Parathyroid adenoma (tissue), 2 donors: Measurements from ENCODE around the gene CNBP.

Source experiments
- H2AFZ ChIP-seq: fragments of 300-600 bp; sonication (generic); one replicate; pipeline ENCODE4 v1.7.0; 2017; ENCODE audit warnings: antibody characterized with exemption, mild to moderate bottlenecking
- H3K27ac ChIP-seq: fragments of 300-600 bp; sonication (generic); one replicate; pipeline ENCODE4 v1.7.0; 2017
- H3K27me3 ChIP-seq: fragments of 300-600 bp; sonication (generic); one replicate; pipeline ENCODE4 v1.7.0; 2017; ENCODE audit warnings: low read length; ENCODE audit not compliant: control insufficient read depth, insufficient read depth
- H3K36me3 ChIP-seq: fragments of 300-600 bp; sonication (generic); one replicate; pipeline ENCODE4 v1.7.0; 2017; ENCODE audit warnings: low read length; ENCODE audit not compliant: control insufficient read depth, insufficient read depth
- H3K4me1 ChIP-seq: fragments of 300-600 bp; sonication (generic); one replicate; pipeline ENCODE4 v1.7.0; 2017; ENCODE audit warnings: control low read depth
- H3K4me2 ChIP-seq: fragments of 300-600 bp; sonication (generic); one replicate; pipeline ENCODE4 v1.7.0; 2017; ENCODE audit warnings: low read length
- H3K4me3 ChIP-seq: fragments of 300-600 bp; sonication (generic); one replicate; pipeline ENCODE4 v1.7.0; 2017; ENCODE audit warnings: low read depth, low read length
- H3K79me2 ChIP-seq: fragments of 300-600 bp; sonication (generic); one replicate; pipeline ENCODE4 v1.7.0; 2017; ENCODE audit warnings: control low read depth
- H3K9ac ChIP-seq: fragments of 300-600 bp; sonication (generic); one replicate; pipeline ENCODE4 v1.7.0; 2017; ENCODE audit warnings: mild to moderate bottlenecking
- H3K9me3 ChIP-seq: fragments of 300-600 bp; sonication (generic); one replicate; pipeline ENCODE4 v1.7.0; 2017; ENCODE audit warnings: low read length; ENCODE audit not compliant: control insufficient read depth
- TF ChIP-seq, protein P1 (sequence below): fragments of 300-600 bp; sonication (generic); IDR thresholded peaks from one replicate; pipeline ENCODE4 v1.7.0; 2017; ENCODE audit warnings: antibody characterized with exemption, mild to moderate bottlenecking
- donor health status: primary hyperparathyroidism.

The CNBP gene

DNA sequence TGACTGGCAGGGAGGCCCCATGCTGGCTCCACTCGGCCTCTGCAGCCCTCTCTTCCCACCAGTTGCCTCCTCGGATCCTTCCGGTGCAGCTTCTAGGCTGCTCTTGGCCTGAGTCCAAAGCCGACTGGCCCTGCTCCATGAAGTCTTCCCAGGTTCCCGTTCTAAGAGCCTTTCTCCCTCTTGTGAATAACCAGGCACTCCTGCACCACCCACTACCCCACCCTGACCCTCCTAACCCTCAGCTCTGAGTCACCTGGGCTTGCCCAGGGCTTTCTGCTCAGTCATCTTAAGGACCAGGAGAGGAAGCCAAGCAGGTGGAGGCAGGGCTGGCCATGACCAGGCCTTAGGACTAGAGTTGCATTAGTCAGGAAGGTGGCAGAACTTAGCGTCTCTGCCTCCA, 28.1 kb upstream of the CNBP start:
- H3K79me2 ChIP-seq: no peaks in the 10 kb centered on the region
- no peaks in the 10 kb centered on the region for H3K27me3 ChIP-seq
- no peak overlapping the region for H3K27ac ChIP-seq
- H3K9me3 ChIP-seq: no peaks in the 10 kb centered on the region
- no peaks in the 10 kb centered on the region for H3K4me1 ChIP-seq
- no peak overlapping the region for H3K4me2 ChIP-seq
- H3K9ac ChIP-seq: no peak overlapping the region
- TF ChIP-seq, protein P1, sequence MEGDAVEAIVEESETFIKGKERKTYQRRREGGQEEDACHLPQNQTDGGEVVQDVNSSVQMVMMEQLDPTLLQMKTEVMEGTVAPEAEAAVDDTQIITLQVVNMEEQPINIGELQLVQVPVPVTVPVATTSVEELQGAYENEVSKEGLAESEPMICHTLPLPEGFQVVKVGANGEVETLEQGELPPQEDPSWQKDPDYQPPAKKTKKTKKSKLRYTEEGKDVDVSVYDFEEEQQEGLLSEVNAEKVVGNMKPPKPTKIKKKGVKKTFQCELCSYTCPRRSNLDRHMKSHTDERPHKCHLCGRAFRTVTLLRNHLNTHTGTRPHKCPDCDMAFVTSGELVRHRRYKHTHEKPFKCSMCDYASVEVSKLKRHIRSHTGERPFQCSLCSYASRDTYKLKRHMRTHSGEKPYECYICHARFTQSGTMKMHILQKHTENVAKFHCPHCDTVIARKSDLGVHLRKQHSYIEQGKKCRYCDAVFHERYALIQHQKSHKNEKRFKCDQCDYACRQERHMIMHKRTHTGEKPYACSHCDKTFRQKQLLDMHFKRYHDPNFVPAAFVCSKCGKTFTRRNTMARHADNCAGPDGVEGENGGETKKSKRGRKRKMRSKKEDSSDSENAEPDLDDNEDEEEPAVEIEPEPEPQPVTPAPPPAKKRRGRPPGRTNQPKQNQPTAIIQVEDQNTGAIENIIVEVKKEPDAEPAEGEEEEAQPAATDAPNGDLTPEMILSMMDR: no peak
- H3K36me3 ChIP-seq: no peaks in the 10 kb centered on the region
- H2AFZ ChIP-seq: peak overlapping the region; percentile 54
- no peak overlapping the region for H3K4me3 ChIP-seq

DNA sequence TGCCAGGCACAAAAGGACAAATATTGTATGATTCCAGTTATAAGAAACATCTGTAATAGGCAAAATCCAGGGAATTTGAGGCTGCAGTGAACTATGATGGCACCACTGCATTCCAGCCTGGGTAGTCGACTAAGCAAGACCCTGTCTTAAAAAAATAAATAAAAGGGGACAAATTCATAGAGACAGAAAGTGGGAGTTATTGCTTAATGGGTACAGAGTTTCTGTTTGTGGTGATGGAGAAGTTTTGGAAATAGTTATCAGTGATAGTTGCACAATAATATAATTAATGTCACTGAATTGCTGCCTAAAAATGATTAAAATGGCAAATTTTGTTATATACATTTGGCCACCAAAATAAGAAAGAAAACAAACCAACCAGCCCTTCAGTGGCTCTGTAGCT, 27.6 kb upstream of the CNBP start:
- no peaks in the 10 kb centered on the region for H3K79me2 ChIP-seq
- H3K4me3 ChIP-seq: no peak overlapping the region
- H2AFZ ChIP-seq: peak overlapping the region; percentile 54
- H3K9ac ChIP-seq: no peak overlapping the region
- H3K4me1 ChIP-seq: no peaks in the 10 kb centered on the region
- TF ChIP-seq, protein P1: no peak
- H3K36me3 ChIP-seq: no peaks in the 10 kb centered on the region
- no peak overlapping the region for H3K27ac ChIP-seq
- H3K27me3 ChIP-seq: no peaks in the 10 kb centered on the region
- no peaks in the 10 kb centered on the region for H3K9me3 ChIP-seq
- no peak overlapping the region for H3K4me2 ChIP-seq

DNA sequence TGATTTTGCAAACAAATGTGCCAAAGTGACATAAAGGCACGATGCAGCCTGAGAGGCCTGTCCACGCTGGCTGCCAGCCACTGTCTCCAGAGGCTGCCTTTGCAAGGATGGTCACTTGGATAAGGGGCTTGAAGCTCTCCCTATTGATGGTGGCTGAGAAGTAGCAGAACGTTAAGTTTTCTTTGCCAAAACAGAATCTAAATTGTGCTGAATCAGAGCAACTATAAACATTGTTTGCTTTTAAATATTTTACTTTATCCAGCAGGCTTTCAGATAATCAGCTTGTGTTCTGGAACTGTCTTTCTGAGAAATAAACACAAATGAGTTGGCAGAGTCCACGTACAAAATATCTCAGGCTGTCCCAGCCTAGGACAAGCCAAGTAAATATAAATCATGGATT, 23.8 kb upstream of the CNBP start:
- H3K4me2 ChIP-seq: no peak overlapping the region
- TF ChIP-seq, protein P1: no peak
- no peaks in the 10 kb centered on the region for H3K27me3 ChIP-seq
- no peaks in the 10 kb centered on the region for H3K9me3 ChIP-seq
- no peak overlapping the region for H3K27ac ChIP-seq
- H3K4me3 ChIP-seq: no peak overlapping the region
- no peak overlapping the region for H2AFZ ChIP-seq
- H3K9ac ChIP-seq: no peak overlapping the region
- H3K4me1 ChIP-seq: no peaks in the 10 kb centered on the region
- no peaks in the 10 kb centered on the region for H3K79me2 ChIP-seq
- no peaks in the 10 kb centered on the region for H3K36me3 ChIP-seq

DNA sequence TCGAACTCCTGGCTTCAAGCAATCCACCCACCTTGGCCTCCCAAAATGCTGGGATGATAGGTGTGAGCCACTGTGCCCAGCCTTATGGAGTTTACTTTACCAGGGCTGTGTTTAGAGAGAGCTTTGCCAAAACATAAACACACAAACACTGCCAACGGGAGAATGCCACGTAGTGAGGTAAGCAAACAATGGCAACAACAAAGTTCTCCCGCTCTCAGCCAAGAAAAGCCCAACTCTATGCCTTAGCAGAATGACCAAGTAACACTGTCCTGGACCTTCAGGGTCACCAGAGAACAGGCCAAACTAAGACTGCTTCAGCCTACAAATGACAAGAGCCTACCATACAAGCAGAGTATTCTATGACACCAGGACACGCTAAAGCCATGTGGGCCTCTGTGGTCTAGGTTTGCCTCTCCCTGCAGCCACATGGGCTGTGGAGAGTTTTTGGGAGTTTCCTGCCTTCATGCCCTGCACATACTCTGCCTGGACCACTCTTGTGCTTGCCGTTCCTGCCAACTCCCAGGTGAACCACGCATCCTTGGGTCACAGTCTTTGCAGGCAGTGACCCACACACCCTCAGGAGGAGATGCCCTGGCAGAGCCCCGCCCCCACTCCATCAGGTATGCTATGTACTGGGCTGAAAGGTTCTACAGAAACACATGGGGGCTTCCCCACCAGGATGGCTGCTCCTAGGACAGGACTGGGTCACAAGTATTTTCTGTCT, 21.6 kb upstream of the CNBP start:
- no peak overlapping the region for H3K4me2 ChIP-seq
- H3K4me3 ChIP-seq: no peak overlapping the region
- H3K36me3 ChIP-seq: no peaks in the 10 kb centered on the region
- no peaks in the 10 kb centered on the region for H3K27me3 ChIP-seq
- TF ChIP-seq, protein P1: no peak
- no peak overlapping the region for H3K9ac ChIP-seq
- H3K4me1 ChIP-seq: no peaks in the 10 kb centered on the region
- no peak overlapping the region for H3K27ac ChIP-seq
- H3K9me3 ChIP-seq: no peaks in the 10 kb centered on the region
- no peaks in the 10 kb centered on the region for H3K79me2 ChIP-seq
- no peak overlapping the region for H2AFZ ChIP-seq

DNA sequence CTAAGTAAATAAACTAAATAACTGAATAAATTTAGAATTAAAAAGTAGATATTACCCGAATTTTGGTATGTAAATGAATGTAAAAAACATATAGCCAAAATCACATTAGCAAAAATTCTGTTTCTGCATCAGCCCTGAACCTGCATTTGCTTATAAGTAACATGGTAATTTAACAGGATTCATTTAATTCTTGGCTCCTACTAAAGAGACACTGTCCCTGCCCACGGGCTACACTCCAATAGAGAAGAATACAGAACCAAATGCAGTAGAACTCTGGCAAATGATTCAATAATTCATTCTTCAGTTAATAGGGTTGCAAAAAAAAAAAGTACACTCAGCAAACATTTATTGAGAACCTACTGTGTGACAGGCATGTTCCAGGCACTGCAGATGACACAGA, 20.8 kb upstream of the CNBP start:
- H3K27ac ChIP-seq: no peak overlapping the region
- H3K4me2 ChIP-seq: no peak overlapping the region
- H3K9me3 ChIP-seq: no peaks in the 10 kb centered on the region
- no peak overlapping the region for H2AFZ ChIP-seq
- no peaks in the 10 kb centered on the region for H3K79me2 ChIP-seq
- no peak overlapping the region for H3K4me3 ChIP-seq
- H3K4me1 ChIP-seq: no peaks in the 10 kb centered on the region
- no peak overlapping the region for H3K9ac ChIP-seq
- H3K36me3 ChIP-seq: no peaks in the 10 kb centered on the region
- TF ChIP-seq, protein P1: no peak
- H3K27me3 ChIP-seq: no peaks in the 10 kb centered on the region
